Nucleus accumbens (tissue), 56 donors: ENCODE data around the gene RDH16.
A peak's percentile ranks its signal among the peaks of the same experiment; 100 is the strongest.
"Not testable (repeated sequence)": the region's sequence is repeated elsewhere in the genome, so short reads cannot be mapped to it uniquely, and the experiment has no call there.

Experiments used
- DNase-seq, 56 donors: peaks; one replicate each; lab custom pipeline; 2025; lab: John Stamatoyannopoulos, UW

Gene RDH16

DNA sequence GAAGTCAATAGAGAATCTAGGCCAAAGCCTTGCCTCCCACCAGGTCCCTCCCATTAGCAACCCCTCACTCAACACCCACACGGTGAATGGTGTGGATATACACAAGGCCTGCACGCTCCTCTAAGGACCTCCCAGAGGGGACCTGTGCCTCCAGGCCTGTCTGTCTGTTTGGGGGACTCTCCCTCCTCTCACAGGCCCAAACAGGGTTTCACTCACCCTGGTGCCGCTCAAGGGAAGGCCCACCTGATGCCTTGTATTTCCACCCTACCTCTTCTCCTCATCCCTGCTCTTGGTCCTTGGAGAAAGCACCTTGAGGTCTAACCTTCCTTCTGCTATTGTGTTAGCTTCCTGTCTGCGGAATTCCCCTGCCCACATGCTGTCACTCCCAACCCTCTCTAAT lies 27.6 kb downstream of the RDH16 start:
- DNase-seq: no peak

- no peak for DNase-seq
Measured at GRCh38 chr12:56928262-56928661, 29.1 kb downstream of the RDH16 start.

GRCh38 chr12:56927281-56927680 lies 30.1 kb downstream of the RDH16 start:
- no peak for DNase-seq

GRCh38 chr12:56922031-56922430 lies 35.4 kb downstream of the RDH16 start:
- peak in 1 of 56 donors; percentile 3 for DNase-seq

- DNase-seq: no peak
Measured at GRCh38 chr12:56921346-56921745, 36.1 kb downstream of the RDH16 start.

- not testable (repeated sequence) for DNase-seq
Measured at GRCh38 chr12:56918139-56918538, 39.3 kb downstream of the RDH16 start.

- no peak for DNase-seq
Measured at GRCh38 chr12:56916996-56917333, 40.4 kb downstream of the RDH16 start.

DNA sequence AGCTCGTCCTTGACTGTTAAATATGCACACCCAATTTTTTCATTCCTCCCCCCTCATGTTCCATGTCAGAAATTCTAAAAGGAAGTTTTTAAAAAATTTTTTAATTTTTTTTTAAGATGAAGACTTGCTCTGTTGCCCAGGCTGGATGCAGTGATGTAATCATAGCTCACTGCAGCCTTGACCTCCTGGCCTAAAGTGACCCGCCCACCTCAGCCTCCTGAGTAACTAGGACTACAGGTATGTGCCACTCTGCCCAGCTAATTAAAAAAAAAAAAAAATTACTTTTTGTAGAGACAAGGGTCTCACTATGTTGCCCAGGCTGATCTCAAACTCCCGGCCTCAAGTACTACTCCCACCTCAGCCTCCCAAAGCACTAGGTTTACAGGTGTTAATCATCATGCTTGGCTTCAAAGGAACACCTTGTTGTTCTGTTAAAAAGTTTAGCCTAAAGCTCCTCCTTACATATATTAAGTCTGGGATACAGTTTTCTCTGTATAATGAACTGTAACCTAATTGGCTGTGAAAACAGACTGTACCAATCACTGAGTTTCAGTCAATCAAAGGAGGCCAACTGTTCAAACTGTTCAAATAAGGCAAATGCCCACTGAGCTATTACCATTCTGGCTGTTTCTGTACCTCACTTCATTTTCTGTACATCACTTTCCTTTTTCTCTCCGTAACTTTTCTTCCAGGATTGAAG lies 41.0 kb downstream of the RDH16 start:
- no peak for DNase-seq

- no peak for DNase-seq
Measured at GRCh38 chr12:56914724-56915123, 42.7 kb downstream of the RDH16 start.

GRCh38 chr12:56914256-56914655 lies 43.2 kb downstream of the RDH16 start:
- no peak for DNase-seq

DNA sequence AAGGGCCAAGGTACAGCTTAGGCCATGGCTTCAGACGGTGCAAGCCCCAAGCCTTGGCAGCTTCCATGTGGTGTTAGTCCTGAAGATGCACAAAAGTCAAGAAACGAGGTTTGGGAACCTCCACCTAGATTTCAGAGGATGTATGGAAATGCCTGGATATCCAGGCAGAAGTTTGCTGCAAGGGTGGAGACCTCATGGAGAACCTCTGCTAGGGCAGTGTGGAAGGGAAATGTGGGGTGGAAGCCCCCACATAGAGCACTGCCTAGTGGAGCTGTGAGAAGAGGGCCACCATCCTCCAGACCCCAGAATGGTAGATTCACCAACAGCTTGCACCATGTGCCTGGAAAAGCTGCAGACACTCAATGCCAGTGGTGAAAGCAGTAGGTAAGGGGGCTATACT lies 48.0 kb downstream of the RDH16 start:
- DNase-seq: not testable (repeated sequence)

DNA sequence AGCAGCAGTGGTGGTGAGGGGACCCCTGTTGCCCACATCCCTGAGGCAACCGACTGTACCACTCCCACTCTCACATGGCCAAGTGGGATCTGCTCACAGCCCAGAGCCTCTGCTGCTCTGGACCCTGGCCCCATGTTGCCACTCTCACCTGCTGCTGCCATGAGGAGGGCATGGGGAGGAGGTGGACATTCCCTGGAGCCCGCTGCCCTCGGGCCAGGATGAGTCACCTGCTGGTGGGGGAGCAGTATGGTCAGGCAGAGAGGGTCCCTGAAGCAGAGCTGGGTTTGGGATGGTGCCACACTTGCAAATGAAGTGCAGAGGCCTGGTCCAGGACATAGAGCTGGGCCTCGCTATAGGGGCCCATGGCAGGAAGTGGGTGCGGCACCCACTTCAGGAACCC lies 49.3 kb downstream of the RDH16 start:
- no peak for DNase-seq

DNA sequence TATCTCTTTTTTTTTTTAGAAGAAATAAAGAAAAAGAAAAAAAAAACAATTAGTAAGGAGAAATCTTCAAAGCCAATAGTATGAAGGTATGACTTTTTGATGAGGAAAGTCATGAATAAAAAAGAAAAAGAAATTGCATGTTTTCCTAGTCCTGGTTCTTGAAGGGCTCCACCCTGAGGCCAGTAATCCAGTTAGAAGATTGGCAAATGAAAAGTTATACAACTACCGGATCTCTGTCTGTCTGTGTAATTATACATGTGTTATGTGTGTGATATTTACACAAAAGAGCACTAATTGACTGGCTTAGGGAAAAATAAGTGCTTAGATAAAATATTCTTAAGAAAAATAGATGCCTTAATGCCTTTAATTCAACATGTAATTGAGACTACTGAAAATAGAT lies 51.6 kb downstream of the RDH16 start:
- no peak for DNase-seq

GRCh38 chr12:56903374-56903773 lies 54.0 kb downstream of the RDH16 start:
- no peak for DNase-seq
